ENCODE data around the gene RNF227.
"Not testable (repeated sequence)": the region's sequence is repeated elsewhere in the genome, so short reads cannot be mapped to it uniquely, and the experiment has no call there.

Gene RNF227

GRCh38 chr17:7915611-7916384 lies at the start of gene RNF227:
TSS of gene RNF227 (minus strand) at chr17:7916289. CDS start at chr17:7916195, 94 bp downstream.
- peak within 1 kb of the TSS; percentile 43 for H3K4me3 ChIP-seq (ENCODE audit: low read depth, low read length)

- no peak overlapping the region for H3K4me3 ChIP-seq (ENCODE audit: low read depth, low read length)
Measured at GRCh38 chr17:7961421-7961820, 45.3 kb upstream of the RNF227 start.

- no peak overlapping the region for H3K4me3 ChIP-seq (ENCODE audit: low read depth, low read length)
Measured at GRCh38 chr17:7959503-7960253, 43.6 kb upstream of the RNF227 start.

- no peak overlapping the region for H3K4me3 ChIP-seq (ENCODE audit: low read depth, low read length)
Measured at GRCh38 chr17:7956228-7956965, 40.3 kb upstream of the RNF227 start.

- no peak overlapping the region for H3K4me3 ChIP-seq (ENCODE audit: low read depth, low read length)
Measured at GRCh38 chr17:7955414-7956227, 39.5 kb upstream of the RNF227 start.

GRCh38 chr17:7953266-7953665 lies 37.2 kb upstream of the RNF227 start:
- H3K4me3 ChIP-seq (ENCODE audit: low read depth, low read length): not testable (repeated sequence)

GRCh38 chr17:7951143-7951792 lies 35.2 kb upstream of the RNF227 start:
- no peak overlapping the region for H3K4me3 ChIP-seq (ENCODE audit: low read depth, low read length)

GRCh38 chr17:7950578-7950977 lies 34.5 kb upstream of the RNF227 start:
- no peak overlapping the region for H3K4me3 ChIP-seq (ENCODE audit: low read depth, low read length)

GRCh38 chr17:7947651-7948050 lies 31.6 kb upstream of the RNF227 start:
- H3K4me3 ChIP-seq (ENCODE audit: low read depth, low read length): no peak overlapping the region

- H3K4me3 ChIP-seq (ENCODE audit: low read depth, low read length): no peak overlapping the region
Measured at GRCh38 chr17:7946441-7946840, 30.4 kb upstream of the RNF227 start.

- no peak overlapping the region for H3K4me3 ChIP-seq (ENCODE audit: low read depth, low read length)
Measured at GRCh38 chr17:7945651-7946050, 29.6 kb upstream of the RNF227 start.

- no peak overlapping the region for H3K4me3 ChIP-seq (ENCODE audit: low read depth, low read length)
Measured at GRCh38 chr17:7944326-7944725, 28.2 kb upstream of the RNF227 start.

GRCh38 chr17:7943291-7943690 lies 27.2 kb upstream of the RNF227 start:
- no peak overlapping the region for H3K4me3 ChIP-seq (ENCODE audit: low read depth, low read length)

GRCh38 chr17:7940743-7941142 lies 24.7 kb upstream of the RNF227 start:
- no peak overlapping the region for H3K4me3 ChIP-seq (ENCODE audit: low read depth, low read length)

GRCh38 chr17:7940034-7940433 lies 23.9 kb upstream of the RNF227 start:
- no peak overlapping the region for H3K4me3 ChIP-seq (ENCODE audit: low read depth, low read length)

GRCh38 chr17:7935859-7936258 lies 19.8 kb upstream of the RNF227 start:
- no peak overlapping the region for H3K4me3 ChIP-seq (ENCODE audit: low read depth, low read length)

- peak overlapping the region; percentile 90 for H3K4me3 ChIP-seq (ENCODE audit: low read depth, low read length)
Measured at GRCh38 chr17:7932949-7933348, 16.9 kb upstream of the RNF227 start.

- H3K4me3 ChIP-seq (ENCODE audit: low read depth, low read length): peak overlapping the region; percentile 90
Measured at GRCh38 chr17:7932483-7932891, 16.4 kb upstream of the RNF227 start.

GRCh38 chr17:7931709-7932482 lies 15.8 kb upstream of the RNF227 start, which contains the start of the genes CNTROB and TRAPPC1:
TSS of gene CNTROB (plus strand) at chr17:7932206. CDS start at chr17:7933080, 874 bp downstream.
TSS of gene TRAPPC1 (minus strand) at chr17:7931946. CDS start at chr17:7931829, 117 bp downstream.
- peak within 1 kb of the TSS; percentile 90 for H3K4me3 ChIP-seq (ENCODE audit: low read depth, low read length)

Data from iPS-11a (cell line).